Stimulated activated CD8-positive, alpha-beta memory T cell treated with anti-CD3 and anti-CD28 coated beads, Interleukin-12 subunit alpha, Interleukin-12 subunit beta, amount 100 ng/mL, for 24 hours (primary cell): Measurements from ENCODE around the gene P3H4.
"Not testable (repeated sequence)": the region's sequence is repeated elsewhere in the genome, so short reads cannot be mapped to it uniquely, and the experiment has no call there.

Source experiments
- DNase-seq: peaks from one replicate; pipeline ENCODE4 v3.0.0-alpha.2; 2020; ENCODE audit errors: extremely low read depth

P3H4 gene

GRCh38 chr17:41794540-41794975, 17.2 kb downstream of the P3H4 start:
- no peak for DNase-seq

DNA sequence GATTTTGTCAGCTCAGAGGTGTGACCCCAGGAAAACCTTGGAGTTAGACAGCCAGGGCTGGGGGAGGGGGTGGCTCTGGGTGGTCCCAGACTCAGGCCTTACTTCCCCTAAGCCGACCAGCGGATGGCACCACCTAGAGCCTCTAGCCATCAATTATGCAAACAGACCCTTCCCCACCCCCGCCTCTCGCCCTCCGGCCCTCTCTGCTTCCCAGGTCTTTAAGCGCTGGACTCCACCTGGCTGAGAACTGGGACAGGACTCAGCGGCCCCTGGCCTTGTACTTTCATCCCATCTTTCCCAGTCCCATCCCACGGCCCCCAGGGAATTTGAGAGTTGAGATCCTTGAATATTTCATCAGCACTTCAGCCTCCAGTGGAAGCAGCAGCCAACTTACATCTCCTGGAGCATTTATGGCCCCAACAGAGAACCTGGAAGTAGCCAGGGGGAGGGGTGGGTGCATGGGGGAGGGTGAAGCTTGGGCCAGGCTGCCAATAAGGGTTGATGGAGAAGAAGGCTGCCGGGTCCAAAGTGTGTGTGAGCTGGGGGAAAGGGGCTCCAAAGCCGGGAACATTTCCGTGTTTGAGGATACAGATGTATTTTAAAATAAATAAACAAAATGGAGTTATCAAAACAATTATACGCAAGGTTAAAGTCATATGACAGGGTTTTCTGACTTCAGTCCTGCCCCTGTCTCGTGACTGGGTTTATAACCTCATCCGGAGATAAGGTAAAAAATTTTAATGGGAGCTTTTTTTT, 17.8 kb downstream of the P3H4 start:
- no peak for DNase-seq

DNA sequence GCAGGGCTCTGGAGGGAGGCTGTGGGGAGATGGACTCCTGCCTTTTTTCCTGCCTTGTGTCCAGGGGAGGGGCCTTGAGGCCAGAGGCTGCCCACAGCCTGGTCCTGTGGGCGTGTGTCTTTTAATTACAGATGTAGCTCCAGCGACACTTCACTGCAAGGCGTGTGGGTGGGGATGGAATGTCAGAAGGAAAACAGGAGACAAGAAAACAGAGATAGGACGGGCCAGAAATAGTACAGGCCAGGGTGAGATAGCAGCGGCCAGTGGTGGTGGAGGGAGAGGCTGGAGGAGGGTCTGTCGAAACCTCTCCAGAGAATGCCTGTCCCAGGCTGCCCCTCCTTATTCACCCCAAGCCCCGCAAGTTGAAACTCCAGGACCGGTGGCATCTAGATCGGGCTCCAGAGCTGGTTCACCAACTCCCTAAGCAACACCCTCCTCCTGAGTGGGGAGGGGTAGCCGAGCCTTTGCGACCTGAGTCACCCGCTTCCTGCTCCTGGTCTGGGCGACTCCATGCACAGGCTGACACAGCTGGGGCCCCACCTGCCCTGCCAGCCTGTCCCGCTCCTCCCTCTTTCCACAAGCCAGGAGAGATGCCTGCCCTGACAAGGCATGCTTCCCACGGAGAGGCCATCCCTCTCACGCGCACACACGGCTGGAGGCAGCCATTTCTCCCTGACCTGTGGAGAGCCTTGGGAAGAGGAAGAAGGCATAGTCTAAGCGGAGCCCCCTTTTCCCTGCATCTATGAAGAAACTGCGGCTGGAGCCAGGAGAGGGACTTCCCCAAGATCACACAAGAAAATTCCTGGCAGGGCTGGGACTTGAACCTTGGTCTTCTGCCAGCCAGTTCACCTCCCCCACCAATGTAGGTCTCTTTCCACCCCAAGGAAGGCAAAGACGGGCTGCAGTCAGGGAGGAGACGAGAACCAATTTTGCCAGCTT, 18.6 kb downstream of the P3H4 start:
- no peak for DNase-seq

DNA sequence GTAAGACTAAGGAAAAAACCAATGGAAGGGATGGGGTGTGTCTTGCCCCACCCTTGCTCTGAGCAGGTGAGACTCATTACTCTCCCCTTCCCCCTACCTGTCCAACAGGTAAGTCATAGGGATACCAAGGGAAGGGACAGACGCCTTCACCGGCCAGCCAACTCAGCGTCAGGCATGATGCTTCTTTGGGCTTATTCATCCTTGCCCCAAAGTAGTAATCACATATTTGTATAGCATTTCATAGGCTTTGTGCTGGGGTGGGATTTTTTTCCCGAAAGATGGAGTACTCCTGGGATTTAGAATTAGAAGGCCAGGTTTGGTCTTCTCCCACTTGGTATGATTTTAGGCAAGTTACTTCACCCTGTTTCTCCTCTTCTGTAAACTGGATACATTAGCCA, 24.7 kb downstream of the P3H4 start:
- DNase-seq = no peak

DNA sequence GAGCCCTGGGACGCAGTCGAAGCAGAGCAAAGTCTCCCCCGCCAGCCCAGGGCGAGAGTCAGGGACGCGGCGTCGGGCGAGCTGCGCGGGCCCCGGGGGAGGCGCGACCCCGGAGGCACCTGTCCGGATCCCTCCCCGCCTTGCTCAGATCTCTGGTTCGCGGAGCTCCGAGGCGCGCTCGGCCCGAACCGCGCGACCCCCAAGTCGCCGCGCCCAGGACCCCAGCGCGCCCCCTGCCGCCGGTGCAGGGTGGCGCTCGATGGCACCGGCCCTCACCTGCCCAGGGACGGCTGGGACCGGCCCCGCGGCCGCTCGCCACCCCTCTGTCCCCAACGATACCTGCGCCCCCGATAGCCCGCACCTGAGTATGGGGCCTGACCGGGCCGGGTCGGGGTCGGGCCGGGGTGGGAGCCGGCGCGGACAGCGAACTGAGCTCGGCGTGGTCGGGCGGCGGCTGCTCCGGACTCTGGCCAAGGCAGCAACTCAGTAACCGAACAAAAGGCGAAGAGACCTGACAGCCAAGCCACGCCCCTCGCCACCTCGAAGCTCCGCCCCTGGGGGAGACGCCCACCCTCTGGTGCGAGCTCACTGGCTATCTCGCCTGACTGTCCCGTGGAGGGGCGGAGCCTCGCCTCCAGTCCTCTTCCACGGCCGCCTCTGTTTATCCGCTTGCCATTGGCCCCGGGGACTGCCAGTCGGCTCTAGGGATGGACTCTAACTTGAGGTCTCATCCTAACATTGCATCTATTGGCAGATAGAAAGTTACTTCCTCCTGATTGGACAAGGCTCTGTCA, 25.3 kb downstream of the P3H4 start, which contains the start of gene JUP:
Gene JUP, minus strand, starts transcription at position 485 of the 794 bp plus-strand sequence. CDS start 14,857 bp downstream, outside the sequence.
- DNase-seq = peak; percentile 63

GRCh38 chr17:41785859-41786226, 25.9 kb downstream of the P3H4 start:
- no peak for DNase-seq

DNA sequence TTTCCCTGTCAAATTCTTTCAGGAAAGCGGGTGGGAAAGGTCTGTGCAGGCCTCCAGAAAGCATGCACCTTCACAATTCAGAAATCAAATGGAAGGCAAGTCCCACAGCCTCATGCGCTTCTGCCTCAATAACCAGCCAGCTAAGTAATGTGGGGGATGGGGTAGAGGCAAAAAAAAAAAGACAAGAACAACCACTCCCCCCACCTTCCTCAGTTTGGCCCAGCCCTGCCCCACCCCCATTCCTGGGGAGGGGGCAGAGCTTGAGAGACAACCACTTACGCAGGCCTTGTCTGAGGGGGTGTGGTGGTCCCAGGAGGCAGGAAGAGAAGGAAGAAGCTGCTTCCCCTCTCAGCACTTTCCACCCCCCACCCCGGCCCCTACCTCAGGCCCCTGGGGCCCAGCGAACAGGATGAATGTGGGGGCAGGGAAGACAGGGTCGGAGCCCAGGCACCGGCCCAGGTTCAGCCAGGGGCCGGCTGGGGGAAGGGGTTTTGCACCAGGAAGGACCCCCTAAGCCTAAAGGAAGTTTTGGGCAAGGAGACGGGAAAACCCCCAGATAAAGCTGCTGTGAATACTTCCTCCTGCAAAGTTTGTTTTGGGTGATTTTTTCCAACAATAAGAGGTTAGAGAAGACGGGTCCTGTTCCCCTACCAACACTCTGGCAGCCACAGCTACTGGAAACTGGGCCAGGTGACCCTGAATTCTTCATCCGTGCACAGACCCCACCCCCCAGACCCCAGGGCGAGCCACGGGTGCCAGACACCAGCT, 26.5 kb downstream of the P3H4 start:
- DNase-seq = no peak

- DNase-seq = no peak
These were observed 27.5 kb downstream of the P3H4 start for GRCh38 chr17:41784207-41784744.

DNA sequence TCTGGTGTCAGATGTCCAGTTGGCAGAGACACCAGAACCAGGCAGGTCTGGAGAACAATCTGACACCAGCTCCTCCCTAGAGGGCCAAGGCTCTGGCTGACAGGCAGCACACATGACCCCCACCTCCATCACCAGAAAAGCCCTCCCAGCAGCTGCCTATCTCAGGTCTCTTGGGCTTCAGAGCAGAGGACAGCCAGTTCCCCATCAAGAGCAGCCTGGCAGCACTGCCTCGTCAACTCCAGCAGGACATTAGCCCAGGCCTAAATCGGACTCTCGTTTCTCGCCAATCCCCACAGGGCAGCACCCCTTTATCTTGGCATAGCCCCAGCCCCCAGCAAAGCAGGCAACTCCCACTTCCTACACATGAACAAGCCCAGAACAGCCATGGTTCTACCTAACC, 29.6 kb downstream of the P3H4 start:
- DNase-seq = no peak

- DNase-seq = no peak
These were observed 30.2 kb downstream of the P3H4 start for GRCh38 chr17:41781404-41782110.

DNA sequence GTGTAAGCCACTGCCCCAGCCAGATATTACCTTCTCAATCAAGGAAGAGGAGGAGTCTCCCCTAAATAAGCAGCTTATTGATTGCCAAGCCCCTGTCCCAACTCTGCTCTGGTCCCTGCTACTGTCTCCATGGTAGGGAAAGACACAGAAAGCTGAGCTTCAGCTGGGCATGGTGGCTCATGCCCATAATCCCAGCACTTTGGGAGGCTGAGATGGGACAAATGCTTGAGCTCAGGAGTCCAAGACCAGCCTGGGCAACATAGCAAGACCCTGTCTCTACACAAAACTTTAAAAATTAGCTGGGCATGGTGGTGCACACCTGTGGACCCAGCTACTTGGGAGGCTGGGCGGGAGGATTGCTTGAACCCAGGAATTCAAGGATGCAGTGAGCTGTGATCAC, 31.8 kb downstream of the P3H4 start:
- no peak for DNase-seq

GRCh38 chr17:41777574-41778188, 34.1 kb downstream of the P3H4 start:
- no peak for DNase-seq

DNA sequence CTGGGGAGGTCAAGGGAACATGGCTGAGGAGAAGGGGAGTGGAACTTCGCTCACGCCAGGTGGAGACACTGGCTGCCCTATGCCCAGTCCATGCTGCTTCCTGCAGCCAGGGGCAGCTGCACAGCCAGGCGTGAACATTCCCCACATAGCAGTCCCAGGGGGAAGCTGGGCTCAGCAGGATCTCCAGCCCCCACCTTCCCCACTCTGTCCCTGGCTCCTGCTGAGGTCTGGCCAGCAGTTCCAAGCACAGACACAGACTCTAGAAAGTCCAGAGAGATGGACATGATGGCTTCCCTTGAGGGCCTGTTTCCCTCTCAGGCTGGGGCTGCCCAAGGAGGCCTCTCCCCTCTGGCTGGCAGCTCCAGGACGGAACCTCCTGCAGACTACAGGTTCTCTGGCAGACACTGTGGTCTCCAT, 34.6 kb downstream of the P3H4 start:
- DNase-seq = no peak

DNA sequence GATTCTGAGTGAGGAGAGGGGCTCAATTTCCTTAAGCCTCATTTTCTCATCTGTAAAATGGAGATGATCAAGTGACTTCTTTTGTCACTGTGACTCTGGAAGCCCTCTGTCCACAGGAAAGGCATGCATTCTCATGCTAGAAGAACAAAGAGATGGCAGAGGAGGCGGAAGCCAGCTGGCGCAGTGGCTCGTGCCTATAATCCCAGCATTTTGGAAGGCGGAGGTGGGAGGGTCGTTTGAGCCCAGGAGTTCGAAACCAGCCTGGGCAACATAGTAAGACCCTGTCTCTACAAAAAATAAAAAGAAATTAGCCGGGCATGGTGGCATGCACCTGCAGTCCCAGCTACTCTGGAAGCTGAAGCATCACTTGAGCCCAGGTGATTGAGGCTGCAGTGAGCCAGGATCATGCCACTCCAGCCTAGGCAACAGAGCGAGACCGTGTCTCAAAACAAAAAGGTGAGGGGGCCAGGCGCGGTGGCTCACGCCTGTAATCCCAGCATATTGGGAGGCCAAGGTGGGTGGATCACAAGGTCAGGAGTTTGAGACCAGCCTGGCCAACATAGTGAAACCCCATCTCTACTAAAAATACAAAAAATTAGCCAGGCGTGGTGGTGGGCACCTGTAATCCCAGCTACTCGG, 35.4 kb downstream of the P3H4 start:
- DNase-seq = not testable (repeated sequence)

GRCh38 chr17:41775394-41776226, 36.1 kb downstream of the P3H4 start:
- no peak for DNase-seq

DNA sequence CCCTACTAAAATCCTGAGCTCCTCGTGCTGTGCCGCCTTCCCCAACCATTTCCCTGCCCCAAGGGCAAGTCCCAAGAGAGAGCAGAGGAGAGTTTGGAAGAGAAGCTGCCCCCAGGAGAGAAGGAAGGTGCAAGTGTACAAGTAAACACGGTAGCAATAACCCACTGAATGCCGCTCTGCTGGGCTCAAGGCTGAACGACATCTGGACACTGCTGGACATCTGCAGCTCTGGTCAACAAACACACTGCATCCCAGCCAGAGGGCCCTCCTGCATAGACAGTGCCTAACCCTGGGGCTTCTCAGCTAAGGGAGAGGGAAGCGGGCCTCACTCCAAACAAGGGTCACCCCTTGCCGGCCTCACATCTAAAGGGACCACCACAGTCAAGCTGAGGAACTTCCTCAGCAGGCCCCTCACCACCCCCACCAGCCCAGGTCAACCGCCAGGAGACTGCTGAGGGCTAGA, 38.0 kb downstream of the P3H4 start:
- no peak for DNase-seq

DNA sequence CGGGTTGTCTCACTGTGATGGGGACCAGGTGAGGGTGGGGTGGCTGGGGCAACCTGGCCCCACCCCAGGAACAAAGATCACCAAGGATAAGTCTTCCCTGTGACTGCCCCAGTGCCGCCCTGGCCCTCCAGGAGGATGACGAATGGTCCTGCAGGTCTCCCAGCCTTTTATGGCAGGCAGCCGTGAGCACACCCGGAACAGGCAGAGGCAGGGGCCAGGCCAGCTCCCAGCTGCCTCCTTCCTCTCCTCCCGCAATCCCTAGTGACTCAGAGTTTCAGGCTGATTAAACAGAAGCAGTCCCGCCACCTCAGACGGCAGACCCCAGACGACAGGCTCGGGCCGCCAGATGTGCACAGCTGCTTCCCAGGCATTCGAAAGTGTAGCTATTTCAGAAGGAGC, 38.6 kb downstream of the P3H4 start:
- DNase-seq = no peak

DNA sequence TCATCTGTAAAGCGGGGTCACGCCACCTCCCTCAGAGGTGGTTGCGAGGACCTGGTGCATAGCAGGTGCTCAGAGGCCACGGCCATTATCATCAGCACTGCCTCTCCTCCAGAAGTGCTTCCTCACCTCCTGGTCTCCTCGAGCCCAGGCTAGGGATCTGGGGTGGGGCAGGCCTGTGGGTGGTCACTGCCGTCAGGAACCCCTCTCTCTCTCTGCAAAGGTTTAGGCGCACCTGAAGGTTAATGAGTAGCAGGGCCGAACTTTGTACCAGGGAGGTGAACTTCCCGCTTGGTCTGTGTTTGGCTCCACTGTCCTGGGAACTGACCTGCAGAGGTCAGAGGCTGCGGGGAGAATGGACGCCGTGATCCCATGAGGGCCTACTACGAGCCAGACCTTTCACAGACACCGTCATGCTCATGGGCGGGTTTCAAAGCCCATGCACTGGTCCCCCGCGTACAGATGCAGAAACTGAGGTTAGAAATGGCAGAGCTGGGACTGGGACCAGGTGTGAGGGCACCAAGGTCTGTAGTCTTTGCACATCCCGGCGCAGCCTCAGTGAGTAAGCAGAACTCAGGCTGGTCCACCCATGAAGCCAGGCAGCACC, 39.1 kb downstream of the P3H4 start:
- no peak for DNase-seq
